Bronchial epithelial cell (primary cell): ENCODE data around the gene EMP2. TPM values are rescaled to one million over a fixed set of nuclear protein-coding genes. Genes with fewer than 3 reads are reported as not detected.

Experiments used
- DNase-seq: peaks from one replicate; pipeline ENCODE4 v3.0.0-alpha.2; 2010; ENCODE audit warnings: low read depth
- FAIRE-seq: peaks from 2 replicates; lab custom pipeline; 2011; peaks lifted over from hg19 to GRCh38; lab: Jason Lieb, UNC
- H3K27me3 ChIP-seq: 2 replicates; pipeline ENCODE4 v1.5.1; 2011; ENCODE audit warnings: low read length; ENCODE audit not compliant: control insufficient read depth, insufficient read depth
- H3K36me3 ChIP-seq: 2 replicates; pipeline ENCODE4 v1.5.1; 2011; ENCODE audit warnings: low read length; ENCODE audit not compliant: control insufficient read depth, insufficient read depth
- H3K4me3 ChIP-seq: 2 replicates; pipeline ENCODE4 v1.5.1; 2011; ENCODE audit warnings: mild to moderate bottlenecking, low read depth, low read length, control low read depth
- total RNA-seq: library from RNA; depleted of rRNA; stranded (reverse); fragments of >200 nt; gene quantifications from 2 replicates; pipeline ENCODE4 v1.2.1, GENCODE V29; 2014
- TF ChIP-seq, protein P1 (sequence below): IDR thresholded peaks from 2 replicates; pipeline ENCODE4 v1.5.1; 2011; ENCODE audit warnings: mild to moderate bottlenecking, moderate library complexity, low read length, control low read depth, inconsistent platforms; ENCODE audit not compliant: insufficient read depth, severe bottlenecking

EMP2 gene
- total RNA-seq, 1 donor from 2014 or later = 15.5 TPM

GRCh38 chr16:10599626-10600025, 19.2 kb upstream of the EMP2 start:
- no peak overlapping the region for H3K4me3 ChIP-seq
- DNase-seq = no peak
- no peaks in the 10 kb centered on the region for H3K27me3 ChIP-seq
- H3K36me3 ChIP-seq = no peaks in the 10 kb centered on the region
- TF ChIP-seq, protein P1, sequence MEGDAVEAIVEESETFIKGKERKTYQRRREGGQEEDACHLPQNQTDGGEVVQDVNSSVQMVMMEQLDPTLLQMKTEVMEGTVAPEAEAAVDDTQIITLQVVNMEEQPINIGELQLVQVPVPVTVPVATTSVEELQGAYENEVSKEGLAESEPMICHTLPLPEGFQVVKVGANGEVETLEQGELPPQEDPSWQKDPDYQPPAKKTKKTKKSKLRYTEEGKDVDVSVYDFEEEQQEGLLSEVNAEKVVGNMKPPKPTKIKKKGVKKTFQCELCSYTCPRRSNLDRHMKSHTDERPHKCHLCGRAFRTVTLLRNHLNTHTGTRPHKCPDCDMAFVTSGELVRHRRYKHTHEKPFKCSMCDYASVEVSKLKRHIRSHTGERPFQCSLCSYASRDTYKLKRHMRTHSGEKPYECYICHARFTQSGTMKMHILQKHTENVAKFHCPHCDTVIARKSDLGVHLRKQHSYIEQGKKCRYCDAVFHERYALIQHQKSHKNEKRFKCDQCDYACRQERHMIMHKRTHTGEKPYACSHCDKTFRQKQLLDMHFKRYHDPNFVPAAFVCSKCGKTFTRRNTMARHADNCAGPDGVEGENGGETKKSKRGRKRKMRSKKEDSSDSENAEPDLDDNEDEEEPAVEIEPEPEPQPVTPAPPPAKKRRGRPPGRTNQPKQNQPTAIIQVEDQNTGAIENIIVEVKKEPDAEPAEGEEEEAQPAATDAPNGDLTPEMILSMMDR = no peak
- FAIRE-seq = no peak

DNA sequence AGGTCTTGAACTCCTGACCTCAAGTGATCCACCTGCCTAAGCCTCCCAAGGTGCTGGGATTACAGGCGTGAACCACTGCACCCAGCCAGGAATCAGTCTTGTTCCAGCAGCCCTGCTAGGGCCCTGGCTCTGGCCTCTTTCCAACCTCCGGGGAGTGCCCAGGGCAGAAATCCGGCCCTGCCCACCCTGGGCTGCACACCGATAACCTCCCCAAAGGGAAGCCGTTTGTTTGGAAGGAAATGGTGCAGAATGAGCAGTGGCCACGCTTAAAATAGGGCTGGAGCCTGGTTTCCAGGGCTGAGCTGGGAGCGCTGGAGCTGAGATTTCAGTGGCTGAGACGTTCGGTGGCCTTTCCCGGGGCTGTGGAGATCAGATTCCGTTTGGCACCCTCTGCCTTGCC, 17.8 kb upstream of the EMP2 start:
- Histone ChIP-seq H3K36me3 (no peaks in the 10 kb centered on the region), H3K27me3 (no peaks in the 10 kb centered on the region), H3K4me3 (no peak overlapping the region)
- TF ChIP-seq, protein P1 = no peak
- FAIRE-seq = no peak
- DNase-seq = peak; percentile 13

DNA sequence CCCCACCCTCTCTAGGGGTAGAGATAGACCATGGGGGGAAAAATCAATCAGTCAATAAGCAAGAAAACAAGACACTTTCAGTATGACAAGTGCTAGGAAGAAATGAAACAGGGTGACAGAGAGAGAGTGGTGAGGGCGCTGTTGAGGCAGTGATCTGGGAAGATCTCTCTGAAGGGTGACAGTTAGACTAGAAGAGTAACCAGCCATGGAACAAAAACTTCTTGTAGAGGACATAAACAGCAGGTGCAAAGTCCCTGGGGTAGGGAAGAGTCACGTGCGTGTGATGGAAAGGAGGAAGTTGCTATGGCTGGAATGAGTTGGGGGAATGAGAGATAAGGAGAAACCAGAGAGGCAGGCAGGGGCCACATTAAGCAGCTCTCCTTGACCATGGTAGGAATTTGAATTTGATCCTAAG, 16.8 kb upstream of the EMP2 start:
- TF ChIP-seq, protein P1 = no peak
- DNase-seq = no peak
- FAIRE-seq = no peak
- H3K27me3 ChIP-seq = no peaks in the 10 kb centered on the region
- H3K36me3 ChIP-seq = no peaks in the 10 kb centered on the region
- H3K4me3 ChIP-seq = no peak overlapping the region

DNA sequence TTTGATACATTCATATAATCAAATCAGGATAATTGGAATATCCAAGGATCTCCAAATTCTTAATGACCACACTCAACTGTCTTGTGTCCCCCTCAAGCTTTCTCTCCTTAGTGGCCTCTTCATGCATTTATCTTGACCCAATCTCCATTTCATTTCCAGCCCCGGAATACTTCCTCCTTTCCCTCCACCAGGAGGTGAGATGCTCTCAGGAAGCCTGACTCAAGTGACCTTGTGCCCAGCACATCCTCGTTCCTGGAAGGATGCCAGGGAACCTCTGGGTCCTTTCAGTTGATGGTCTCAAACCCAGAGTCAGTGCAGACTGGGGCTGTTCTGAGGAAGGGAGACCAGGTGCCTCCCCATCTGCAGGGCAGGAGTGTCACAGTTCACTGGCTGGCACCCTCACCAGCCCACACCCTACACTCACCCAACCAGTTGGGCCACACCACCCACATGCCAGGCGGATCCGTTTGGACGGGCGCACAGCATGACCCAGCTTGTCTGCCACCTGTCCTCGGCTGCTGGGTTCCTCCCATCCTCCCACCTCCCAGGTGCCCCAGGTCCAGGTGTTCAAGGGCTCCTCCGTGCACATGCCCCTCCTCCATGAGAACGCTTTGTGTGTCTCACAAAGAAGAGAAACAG, 14.0 kb upstream of the EMP2 start:
- Histone ChIP-seq H3K36me3 (no peaks in the 10 kb centered on the region), H3K4me3 (no peak overlapping the region), H3K27me3 (no peaks in the 10 kb centered on the region)
- FAIRE-seq = peak; percentile 89
- TF ChIP-seq, protein P1 = peak; percentile 10
- peak; percentile 97 for DNase-seq

- H3K36me3 ChIP-seq = no peaks in the 10 kb centered on the region
- H3K4me3 ChIP-seq = no peak overlapping the region
- TF ChIP-seq, protein P1 = no peak
- FAIRE-seq = no peak
- no peak for DNase-seq
- H3K27me3 ChIP-seq = no peaks in the 10 kb centered on the region
These were observed 12.2 kb upstream of the EMP2 start for GRCh38 chr16:10592611-10593010.

DNA sequence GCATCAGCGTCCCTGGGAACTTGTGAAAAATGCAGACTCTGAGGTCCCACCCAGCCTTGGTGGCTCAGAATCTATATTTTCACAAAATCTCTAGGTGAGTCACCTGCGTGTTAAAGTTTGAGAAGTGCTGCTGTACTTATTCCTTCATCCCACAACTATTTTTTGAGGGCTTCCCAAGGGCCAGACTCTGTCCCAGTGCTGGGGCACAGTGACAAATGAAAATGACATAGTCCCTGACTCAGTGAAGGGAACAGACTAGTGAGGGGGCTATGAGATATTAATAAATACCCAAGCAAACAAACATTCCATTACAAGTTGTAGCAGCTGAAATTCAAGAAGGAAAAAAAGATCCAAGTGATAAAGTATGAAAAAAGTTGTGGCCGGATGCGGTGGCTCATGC, 9.9 kb upstream of the EMP2 start:
- Histone ChIP-seq H3K4me3 (no peak overlapping the region), H3K36me3 (no peaks in the 10 kb centered on the region), H3K27me3 (no peaks in the 10 kb centered on the region)
- FAIRE-seq (no peak), DNase-seq (peak; percentile 32)
- TF ChIP-seq, protein P1 = no peak
